T-helper 17 cell (primary cell): ENCODE results near the gene ZNF334. TPM values are rescaled to one million over a fixed set of nuclear protein-coding genes. Genes with fewer than 3 reads are reported as not detected.

ENCODE experiments used
- ATAC-seq: fragments of 150-1000 bp; cut with Tn5 transposase; 2 replicates; pipeline ENCODE4 v1.10.0; 2021; ENCODE audit warnings: mild to moderate bottlenecking, moderate library complexity
- DNase-seq, 3 donors: peaks; one replicate each; pipeline versions ENCODE4 v3.0.0 to v3.0.0-alpha.2; 2020 to 2021
- H3K9me3 ChIP-seq: one replicate; pipeline ENCODE4 v1.7.0; 2013; ENCODE audit warnings: low read length, mild to moderate bottlenecking; ENCODE audit not compliant: control insufficient read depth, poor library complexity, severe bottlenecking
- H3K27ac Mint-ChIP-seq: one replicate; pipeline ENCODE4 v1.8.0; 2022; ENCODE audit warnings: mild to moderate bottlenecking, moderate library complexity, mixed read lengths
- H3K27me3 Mint-ChIP-seq: one replicate; pipeline ENCODE4 v1.8.0; 2022; ENCODE audit warnings: mixed read lengths
- H3K36me3 Mint-ChIP-seq: one replicate; pipeline ENCODE4 v1.8.0; 2022; ENCODE audit warnings: low read depth, mixed read lengths
- H3K4me1 Mint-ChIP-seq: one replicate; pipeline ENCODE4 v1.8.0; 2022; ENCODE audit warnings: mild to moderate bottlenecking, mixed read lengths
- H3K4me3 Mint-ChIP-seq: one replicate; pipeline ENCODE4 v1.8.0; 2022; ENCODE audit warnings: mild to moderate bottlenecking, moderate library complexity, mixed read lengths
- total RNA-seq, 4 donors: library from RNA in 2 of 4; stranded (reverse) in 2 of 4; gene quantifications; one replicate each; pipeline ENCODE4 v1.2.3 and lab custom pipeline; 2022 to 2026

Gene ZNF334
- total RNA-seq, 2 donors from 2014 or later = 0.21 to 0.27 TPM

GRCh38 chr20:46551522-46552381, 38.4 kb upstream of the ZNF334 start:
- Mint-ChIP-seq H3K36me3 (no peaks in the 10 kb centered on the region), H3K4me3 (no peak overlapping the region), H3K27me3 (no peaks in the 10 kb centered on the region), H3K4me1 (peaks cover 15% of the 10 kb centered on the region), H3K27ac (no peak overlapping the region)
- no peaks in the 10 kb centered on the region for H3K9me3 ChIP-seq
- DNase-seq (no peak), ATAC-seq (no peak)

- H3K36me3 Mint-ChIP-seq = no peaks in the 10 kb centered on the region
- DNase-seq (no peak), ATAC-seq (no peak)
- no peak within 1 kb of the TSS for H3K4me3 Mint-ChIP-seq
- no peaks in the 10 kb centered on the region for H3K27me3 Mint-ChIP-seq
- H3K4me1 Mint-ChIP-seq = peaks cover 16% of the 10 kb centered on the region
- no peak within 1 kb of the TSS for H3K27ac Mint-ChIP-seq
- no peaks in the 10 kb centered on the region for H3K9me3 ChIP-seq
Observed at GRCh38 chr20:46550461-46550860, 37.1 kb upstream of the ZNF334 start, which contains the start of gene OCSTAMP. TSS of gene OCSTAMP (minus strand) at chr20:46550654. CDS start at chr20:46550560, 94 bp downstream.

- Mint-ChIP-seq H3K27ac (no peak overlapping the region), H3K27me3 (no peaks in the 10 kb centered on the region), H3K36me3 (no peaks in the 10 kb centered on the region), H3K4me3 (no peak overlapping the region), H3K4me1 (peaks cover 23% of the 10 kb centered on the region)
- H3K9me3 ChIP-seq = no peaks in the 10 kb centered on the region
- ATAC-seq = no peak
- DNase-seq = no peak
Observed at GRCh38 chr20:46549188-46549972, 36.0 kb upstream of the ZNF334 start.

GRCh38 chr20:46548688-46549087, 35.3 kb upstream of the ZNF334 start:
- Mint-ChIP-seq H3K27me3 (no peaks in the 10 kb centered on the region), H3K4me1 (peaks cover 23% of the 10 kb centered on the region), H3K36me3 (no peaks in the 10 kb centered on the region), H3K27ac (no peak overlapping the region), H3K4me3 (no peak overlapping the region)
- ATAC-seq = no peak
- DNase-seq = no peak
- no peaks in the 10 kb centered on the region for H3K9me3 ChIP-seq

DNA sequence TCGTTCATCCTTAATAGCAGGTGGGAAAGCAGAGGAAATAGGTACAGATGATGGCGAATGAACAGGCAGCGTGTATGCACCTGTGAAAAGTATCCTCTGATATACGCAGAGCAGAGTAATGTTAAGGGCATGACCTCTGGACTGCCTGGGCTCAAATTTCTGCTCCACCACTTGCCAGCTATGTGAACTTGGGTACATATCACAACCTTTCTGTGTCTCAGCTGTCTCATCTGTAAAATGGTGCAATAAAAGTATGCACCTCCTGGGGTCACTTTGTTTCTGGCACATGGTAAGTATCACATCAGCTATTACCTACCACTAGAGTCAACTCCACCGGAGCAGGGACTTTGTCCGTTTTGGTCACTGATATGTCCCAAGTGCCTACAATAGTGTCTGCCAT, 34.6 kb upstream of the ZNF334 start:
- Mint-ChIP-seq H3K4me1 (peaks cover 19% of the 10 kb centered on the region), H3K36me3 (no peaks in the 10 kb centered on the region), H3K27me3 (peaks cover 4% of the 10 kb centered on the region), H3K27ac (no peak overlapping the region), H3K4me3 (no peak overlapping the region)
- DNase-seq (no peak), ATAC-seq (no peak)
- no peaks in the 10 kb centered on the region for H3K9me3 ChIP-seq

GRCh38 chr20:46546936-46547335, 33.6 kb upstream of the ZNF334 start:
- Mint-ChIP-seq H3K36me3 (no peaks in the 10 kb centered on the region), H3K4me1 (peaks cover 9% of the 10 kb centered on the region), H3K4me3 (no peak overlapping the region), H3K27me3 (peaks cover 4% of the 10 kb centered on the region), H3K27ac (no peak overlapping the region)
- no peak for ATAC-seq
- no peaks in the 10 kb centered on the region for H3K9me3 ChIP-seq
- DNase-seq = no peak

DNA sequence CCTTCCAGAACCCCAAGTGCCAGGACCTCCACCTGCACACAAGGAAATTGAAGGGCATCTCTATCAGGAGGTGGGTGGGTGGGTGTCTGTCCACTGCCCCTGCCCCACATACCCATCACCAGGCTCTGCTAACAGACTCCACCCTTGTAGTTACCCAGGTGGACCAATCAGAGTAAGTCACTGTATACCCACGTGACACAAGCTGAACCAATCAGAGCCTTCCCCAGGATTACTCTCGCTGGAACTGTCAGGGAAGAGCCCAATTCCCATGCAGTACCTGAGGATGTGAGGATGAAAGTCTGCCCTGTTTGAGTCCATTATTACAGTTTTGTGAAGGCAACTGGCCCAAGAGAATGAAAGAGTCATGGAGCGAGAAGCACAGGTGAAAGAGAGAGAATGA, 32.9 kb upstream of the ZNF334 start:
- ATAC-seq (no peak), DNase-seq (no peak)
- H3K27ac Mint-ChIP-seq = peak overlapping the region; percentile 74
- no peaks in the 10 kb centered on the region for H3K9me3 ChIP-seq
- no peaks in the 10 kb centered on the region for H3K36me3 Mint-ChIP-seq
- H3K27me3 Mint-ChIP-seq = peaks cover 4% of the 10 kb centered on the region
- peaks cover 8% of the 10 kb centered on the region for H3K4me1 Mint-ChIP-seq
- no peak overlapping the region for H3K4me3 Mint-ChIP-seq

- H3K27me3 Mint-ChIP-seq = peaks cover 4% of the 10 kb centered on the region
- DNase-seq = no peak
- peaks cover 8% of the 10 kb centered on the region for H3K4me1 Mint-ChIP-seq
- no peaks in the 10 kb centered on the region for H3K9me3 ChIP-seq
- ATAC-seq = no peak
- peak overlapping the region; percentile 74 for H3K27ac Mint-ChIP-seq
- H3K36me3 Mint-ChIP-seq = no peaks in the 10 kb centered on the region
- no peak overlapping the region for H3K4me3 Mint-ChIP-seq
Observed at GRCh38 chr20:46545827-46546138, 32.4 kb upstream of the ZNF334 start.

GRCh38 chr20:46545077-46545826, 31.9 kb upstream of the ZNF334 start:
- H3K27me3 Mint-ChIP-seq = peaks cover 4% of the 10 kb centered on the region
- no peaks in the 10 kb centered on the region for H3K36me3 Mint-ChIP-seq
- H3K4me3 Mint-ChIP-seq = peak overlapping the region; percentile 25
- H3K9me3 ChIP-seq = no peaks in the 10 kb centered on the region
- H3K27ac Mint-ChIP-seq = peak overlapping the region; percentile 74
- ATAC-seq (peak; percentile 73), DNase-seq (no peak)
- H3K4me1 Mint-ChIP-seq = peaks cover 8% of the 10 kb centered on the region

- Mint-ChIP-seq H3K27ac (no peak overlapping the region), H3K4me3 (no peak overlapping the region), H3K4me1 (peaks cover 8% of the 10 kb centered on the region), H3K27me3 (peaks cover 4% of the 10 kb centered on the region), H3K36me3 (no peaks in the 10 kb centered on the region)
- DNase-seq = no peak
- no peaks in the 10 kb centered on the region for H3K9me3 ChIP-seq
- ATAC-seq = no peak
Observed at GRCh38 chr20:46544576-46544975, 31.2 kb upstream of the ZNF334 start.

GRCh38 chr20:46543959-46544358, 30.6 kb upstream of the ZNF334 start:
- Mint-ChIP-seq H3K4me3 (no peak overlapping the region), H3K27me3 (peaks cover 10% of the 10 kb centered on the region), H3K27ac (no peak overlapping the region), H3K36me3 (no peaks in the 10 kb centered on the region), H3K4me1 (peaks cover 8% of the 10 kb centered on the region)
- no peaks in the 10 kb centered on the region for H3K9me3 ChIP-seq
- no peak for DNase-seq
- ATAC-seq = no peak

GRCh38 chr20:46543033-46543432, 29.7 kb upstream of the ZNF334 start:
- DNase-seq (no peak), ATAC-seq (no peak)
- no peaks in the 10 kb centered on the region for H3K9me3 ChIP-seq
- Mint-ChIP-seq H3K36me3 (no peaks in the 10 kb centered on the region), H3K27me3 (peaks cover 19% of the 10 kb centered on the region), H3K4me1 (peaks cover 8% of the 10 kb centered on the region), H3K27ac (no peak overlapping the region), H3K4me3 (no peak overlapping the region)
